Measurements from ENCODE around the gene CDC5L.
"Not testable (repeated sequence)": the region's sequence is repeated elsewhere in the genome, so short reads cannot be mapped to it uniquely, and the experiment has no call there.

Gene CDC5L

GRCh38 chr6:44442833-44443444, 55.4 kb downstream of the CDC5L start:
- Histone ChIP-seq H3K9me3 (ENCODE audit: insufficient read depth, low read length) (no peaks in the 10 kb centered on the region), H3K27me3 (ENCODE audit: low read length) (no peaks in the 10 kb centered on the region), H3K27ac (ENCODE audit: low read depth, low read length) (no peak overlapping the region), H3K79me2 (ENCODE audit: insufficient read depth, low read length) (peaks cover 63% of the 10 kb centered on the region), H3K4me3 (ENCODE audit: insufficient read depth, low read length, poor library complexity, severe bottlenecking) (no peak overlapping the region), H2AFZ (ENCODE audit: low read depth, low read length, severe bottlenecking) (no peak overlapping the region), H4K20me1 (ENCODE audit: low read depth, low read length) (0 out of 2 replicates have a peak, but pooled peaks cover 9% of the 10 kb centered on the region), H3F3A (ENCODE audit: insufficient read depth) (peaks cover 7% of the 10 kb centered on the region; the same call in 1 of the 2 replicates), H3K9me2 (replicated peaks; ENCODE audit: insufficient read depth, low read length) (no peaks in the 10 kb centered on the region), H3K4me2 (ENCODE audit: low read depth, low read length, poor library complexity, severe bottlenecking) (no peak overlapping the region), H3K9ac (ENCODE audit: low read length) (no peak overlapping the region), H3K36me3 (ENCODE audit: low read length) (peaks cover 79% of the 10 kb centered on the region)
- TF ChIP-seq, protein P1, sequence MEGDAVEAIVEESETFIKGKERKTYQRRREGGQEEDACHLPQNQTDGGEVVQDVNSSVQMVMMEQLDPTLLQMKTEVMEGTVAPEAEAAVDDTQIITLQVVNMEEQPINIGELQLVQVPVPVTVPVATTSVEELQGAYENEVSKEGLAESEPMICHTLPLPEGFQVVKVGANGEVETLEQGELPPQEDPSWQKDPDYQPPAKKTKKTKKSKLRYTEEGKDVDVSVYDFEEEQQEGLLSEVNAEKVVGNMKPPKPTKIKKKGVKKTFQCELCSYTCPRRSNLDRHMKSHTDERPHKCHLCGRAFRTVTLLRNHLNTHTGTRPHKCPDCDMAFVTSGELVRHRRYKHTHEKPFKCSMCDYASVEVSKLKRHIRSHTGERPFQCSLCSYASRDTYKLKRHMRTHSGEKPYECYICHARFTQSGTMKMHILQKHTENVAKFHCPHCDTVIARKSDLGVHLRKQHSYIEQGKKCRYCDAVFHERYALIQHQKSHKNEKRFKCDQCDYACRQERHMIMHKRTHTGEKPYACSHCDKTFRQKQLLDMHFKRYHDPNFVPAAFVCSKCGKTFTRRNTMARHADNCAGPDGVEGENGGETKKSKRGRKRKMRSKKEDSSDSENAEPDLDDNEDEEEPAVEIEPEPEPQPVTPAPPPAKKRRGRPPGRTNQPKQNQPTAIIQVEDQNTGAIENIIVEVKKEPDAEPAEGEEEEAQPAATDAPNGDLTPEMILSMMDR (IDR thresholded peaks at IDR 0.05; ENCODE audit: insufficient read depth, low read length, poor library complexity, severe bottlenecking): no peak
- TF ChIP-seq EZH2phosphoT487 (conservative IDR thresholded peaks at IDR 0.05; ENCODE audit: low read length): no peak

- Histone ChIP-seq H3K9ac (ENCODE audit: low read length) (no peak overlapping the region), H3F3A (ENCODE audit: insufficient read depth) (peaks cover 7% of the 10 kb centered on the region; the same call in 1 of the 2 replicates), H3K27me3 (ENCODE audit: low read length) (no peaks in the 10 kb centered on the region), H3K9me3 (ENCODE audit: insufficient read depth, low read length) (no peaks in the 10 kb centered on the region), H2AFZ (ENCODE audit: low read depth, low read length, severe bottlenecking) (no peak overlapping the region), H3K27ac (ENCODE audit: low read depth, low read length) (no peak overlapping the region), H3K9me2 (replicated peaks; ENCODE audit: insufficient read depth, low read length) (no peaks in the 10 kb centered on the region), H4K20me1 (ENCODE audit: low read depth, low read length) (0 out of 2 replicates have a peak, but pooled peaks cover 9% of the 10 kb centered on the region), H3K36me3 (ENCODE audit: low read length) (peaks cover 75% of the 10 kb centered on the region), H3K79me2 (ENCODE audit: insufficient read depth, low read length) (peaks cover 45% of the 10 kb centered on the region), H3K4me2 (ENCODE audit: low read depth, low read length, poor library complexity, severe bottlenecking) (no peak overlapping the region), H3K4me3 (ENCODE audit: insufficient read depth, low read length, poor library complexity, severe bottlenecking) (no peak overlapping the region)
- no peak for TF ChIP-seq EZH2phosphoT487 (conservative IDR thresholded peaks at IDR 0.05; ENCODE audit: low read length)
- TF ChIP-seq, protein P1 (IDR thresholded peaks at IDR 0.05; ENCODE audit: insufficient read depth, low read length, poor library complexity, severe bottlenecking): no peak
Measured at GRCh38 chr6:44444853-44445252, 57.3 kb downstream of the CDC5L start.

DNA sequence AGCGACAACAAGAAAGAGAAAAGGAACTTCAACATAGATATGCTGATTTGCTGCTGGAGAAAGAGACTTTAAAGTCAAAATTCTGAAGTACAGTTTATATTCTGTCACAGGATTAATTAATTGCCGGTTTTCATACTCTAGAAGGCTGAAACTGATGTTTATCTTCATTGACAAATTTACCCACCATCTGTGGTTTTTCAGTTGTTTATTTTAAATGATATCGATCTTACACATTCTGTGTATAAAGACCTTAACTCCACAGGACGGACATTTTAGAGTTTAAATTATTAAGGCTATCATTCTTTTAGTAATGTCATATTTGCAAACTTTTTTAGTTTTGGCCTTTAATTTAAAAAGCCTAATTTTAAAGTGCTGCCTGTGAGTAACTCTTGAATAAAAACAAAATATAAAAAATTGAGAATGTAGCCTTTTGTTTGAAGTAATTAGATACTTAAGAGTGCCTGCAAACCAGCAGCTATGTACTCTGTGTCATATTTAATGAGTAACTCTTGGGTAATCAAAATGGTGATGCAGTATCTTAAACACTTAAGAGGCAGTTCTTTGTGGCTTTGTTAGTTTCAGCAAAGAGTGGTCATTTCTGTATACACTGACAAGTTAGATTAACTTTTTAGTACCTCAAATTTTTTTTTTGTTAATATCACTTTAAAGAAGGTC, 59.3 kb downstream of the CDC5L start:
- H3K4me2 ChIP-seq (ENCODE audit: low read depth, low read length, poor library complexity, severe bottlenecking): no peak overlapping the region
- H3K9me3 ChIP-seq (ENCODE audit: insufficient read depth, low read length): no peaks in the 10 kb centered on the region
- H3K36me3 ChIP-seq (ENCODE audit: low read length): peaks cover 71% of the 10 kb centered on the region
- no peaks in the 10 kb centered on the region for H3K9me2 ChIP-seq (replicated peaks; ENCODE audit: insufficient read depth, low read length)
- no peak overlapping the region for H3K4me3 ChIP-seq (ENCODE audit: insufficient read depth, low read length, poor library complexity, severe bottlenecking)
- H3F3A ChIP-seq (ENCODE audit: insufficient read depth): peaks cover 12% of the 10 kb centered on the region; the same call in 1 of the 2 replicates
- H2AFZ ChIP-seq (ENCODE audit: low read depth, low read length, severe bottlenecking): no peak overlapping the region
- H3K9ac ChIP-seq (ENCODE audit: low read length): no peak overlapping the region
- H3K27me3 ChIP-seq (ENCODE audit: low read length): no peaks in the 10 kb centered on the region
- H3K79me2 ChIP-seq (ENCODE audit: insufficient read depth, low read length): peaks cover 29% of the 10 kb centered on the region
- no peak overlapping the region for H3K27ac ChIP-seq (ENCODE audit: low read depth, low read length)
- TF ChIP-seq EZH2phosphoT487 (conservative IDR thresholded peaks at IDR 0.05; ENCODE audit: low read length): no peak
- TF ChIP-seq, protein P1 (IDR thresholded peaks at IDR 0.05; ENCODE audit: insufficient read depth, low read length, poor library complexity, severe bottlenecking): no peak
- H4K20me1 ChIP-seq (ENCODE audit: low read depth, low read length): peaks cover 16% of the 10 kb centered on the region; the same call in 1 of the 2 replicates

- Histone ChIP-seq H4K20me1 (ENCODE audit: low read depth, low read length) (peaks cover 16% of the 10 kb centered on the region; the same call in 1 of the 2 replicates), H3K36me3 (ENCODE audit: low read length) (peaks cover 56% of the 10 kb centered on the region), H3F3A (ENCODE audit: insufficient read depth) (peaks cover 14% of the 10 kb centered on the region; the same call in 1 of the 2 replicates)
- H3K9ac ChIP-seq (ENCODE audit: low read length); H3K79me2 ChIP-seq (ENCODE audit: insufficient read depth, low read length); H3K4me3 ChIP-seq (ENCODE audit: insufficient read depth, low read length, poor library complexity, severe bottlenecking); H3K9me2 ChIP-seq (replicated peaks; ENCODE audit: insufficient read depth, low read length); H2AFZ ChIP-seq (ENCODE audit: low read depth, low read length, severe bottlenecking); H3K27ac ChIP-seq (ENCODE audit: low read depth, low read length); H3K9me3 ChIP-seq (ENCODE audit: insufficient read depth, low read length); H3K4me2 ChIP-seq (ENCODE audit: low read depth, low read length, poor library complexity, severe bottlenecking); H3K27me3 ChIP-seq (ENCODE audit: low read length): not testable (repeated sequence)
Measured at GRCh38 chr6:44449181-44449580, 61.7 kb downstream of the CDC5L start.
